C4-2B (cell line): Measurements from ENCODE around the gene TMEM214.

Experiments
- H3K27ac ChIP-seq: fragments of 450-650 bp; 2 replicates; pipeline ENCODE4 v1.5.1; 2017
- ZFX ChIP-seq: fragments of 450-650 bp; IDR thresholded peaks from 2 replicates; pipeline ENCODE4 v1.6.1; 2017
- TF ChIP-seq, protein P1 (sequence below): fragments of 450-650 bp; conservative IDR thresholded peaks from 2 replicates; pipeline ENCODE4 v1.5.1; 2017; ENCODE audit warnings: mild to moderate bottlenecking

Gene TMEM214

DNA sequence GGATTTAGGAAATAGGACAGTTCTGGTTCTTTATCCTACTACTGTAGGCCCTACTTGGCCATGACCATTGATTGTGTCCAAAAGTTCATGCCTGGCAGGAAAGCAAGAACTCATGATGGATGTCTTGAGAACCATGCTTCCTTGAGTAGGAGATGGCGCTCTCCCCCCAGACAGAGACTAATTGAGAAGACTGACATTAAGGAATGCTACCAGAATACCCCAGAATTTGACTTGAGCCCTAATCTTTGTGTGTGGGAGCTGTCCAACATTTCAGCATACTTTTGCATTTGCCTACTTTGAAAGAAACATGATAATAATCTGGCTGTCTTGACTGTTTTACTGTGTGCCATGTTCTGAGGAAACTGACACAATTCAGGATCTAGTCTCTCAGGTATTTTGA is 39.0 kb upstream of the TMEM214 start:
- H3K27ac ChIP-seq, result no peak overlapping the region
- no peak for TF ChIP-seq ZFX
- TF ChIP-seq, protein P1, sequence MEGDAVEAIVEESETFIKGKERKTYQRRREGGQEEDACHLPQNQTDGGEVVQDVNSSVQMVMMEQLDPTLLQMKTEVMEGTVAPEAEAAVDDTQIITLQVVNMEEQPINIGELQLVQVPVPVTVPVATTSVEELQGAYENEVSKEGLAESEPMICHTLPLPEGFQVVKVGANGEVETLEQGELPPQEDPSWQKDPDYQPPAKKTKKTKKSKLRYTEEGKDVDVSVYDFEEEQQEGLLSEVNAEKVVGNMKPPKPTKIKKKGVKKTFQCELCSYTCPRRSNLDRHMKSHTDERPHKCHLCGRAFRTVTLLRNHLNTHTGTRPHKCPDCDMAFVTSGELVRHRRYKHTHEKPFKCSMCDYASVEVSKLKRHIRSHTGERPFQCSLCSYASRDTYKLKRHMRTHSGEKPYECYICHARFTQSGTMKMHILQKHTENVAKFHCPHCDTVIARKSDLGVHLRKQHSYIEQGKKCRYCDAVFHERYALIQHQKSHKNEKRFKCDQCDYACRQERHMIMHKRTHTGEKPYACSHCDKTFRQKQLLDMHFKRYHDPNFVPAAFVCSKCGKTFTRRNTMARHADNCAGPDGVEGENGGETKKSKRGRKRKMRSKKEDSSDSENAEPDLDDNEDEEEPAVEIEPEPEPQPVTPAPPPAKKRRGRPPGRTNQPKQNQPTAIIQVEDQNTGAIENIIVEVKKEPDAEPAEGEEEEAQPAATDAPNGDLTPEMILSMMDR, result no peak

DNA sequence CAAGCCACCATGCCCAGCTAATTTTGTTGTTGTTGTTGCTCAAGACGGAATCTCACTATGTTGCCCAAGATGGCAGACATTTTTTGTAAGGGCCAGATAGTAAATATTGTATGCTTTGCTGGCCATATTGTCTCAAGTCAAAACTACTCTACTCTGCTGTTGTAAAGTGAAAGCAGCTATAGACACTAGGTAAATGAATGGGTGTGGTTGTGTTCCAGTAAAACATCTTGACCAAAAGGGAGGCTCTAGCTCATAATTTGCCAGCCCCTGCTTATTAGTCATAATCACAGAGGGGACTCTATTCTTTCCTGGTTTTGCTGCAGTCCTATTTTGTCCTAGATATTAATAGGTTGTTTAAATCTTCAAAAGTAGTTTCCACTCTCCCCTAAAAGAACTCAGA is 37.8 kb upstream of the TMEM214 start:
- TF ChIP-seq, protein P1, result no peak
- TF ChIP-seq ZFX, result no peak
- H3K27ac ChIP-seq, result no peak overlapping the region

DNA sequence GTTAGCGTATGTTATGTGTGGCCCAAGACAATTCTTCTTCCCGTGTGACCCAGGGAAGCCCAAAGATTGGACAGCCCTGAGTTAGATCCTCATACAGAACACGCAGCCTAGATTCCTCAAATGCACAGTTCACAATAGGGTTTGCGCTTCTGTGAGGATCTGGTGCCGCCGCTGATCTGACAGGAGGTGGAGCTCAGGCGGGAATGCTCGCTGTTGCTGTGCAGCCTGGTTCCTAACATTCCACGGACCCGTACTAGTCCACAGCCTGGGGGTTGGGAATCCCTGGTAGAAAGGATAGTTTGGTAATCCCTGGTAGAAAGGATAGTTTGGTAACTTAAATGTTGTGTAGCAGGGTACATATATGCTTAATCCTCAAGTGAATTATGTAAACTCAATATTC is 35.4 kb upstream of the TMEM214 start:
- TF ChIP-seq, protein P1, result no peak
- TF ChIP-seq ZFX, result no peak

DNA sequence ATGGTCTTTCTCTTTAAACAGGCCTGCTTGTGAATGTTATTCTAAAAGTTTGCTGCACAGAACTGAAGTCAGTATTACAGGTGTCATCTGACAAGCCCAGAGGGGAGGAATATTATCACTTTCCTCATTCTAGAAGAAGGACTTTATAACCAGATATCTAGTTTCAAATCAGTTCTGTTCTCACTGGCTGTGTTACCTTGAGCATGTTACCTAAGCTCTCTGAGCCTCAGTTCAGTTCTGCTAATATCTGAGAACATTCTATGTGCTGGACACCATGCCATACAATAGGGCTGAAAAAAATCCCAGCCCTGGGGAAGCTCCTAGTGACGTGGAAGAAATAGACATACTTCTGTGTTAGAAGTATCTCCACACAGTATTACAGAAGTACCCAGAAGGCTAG is 34.4 kb upstream of the TMEM214 start:
- TF ChIP-seq ZFX, result no peak
- TF ChIP-seq, protein P1, result no peak
- H3K27ac ChIP-seq, result no peak overlapping the region

More for the DNA sequence above, 35.4 kb upstream of the TMEM214 start:
- H3K27ac ChIP-seq, result no peak overlapping the region

DNA sequence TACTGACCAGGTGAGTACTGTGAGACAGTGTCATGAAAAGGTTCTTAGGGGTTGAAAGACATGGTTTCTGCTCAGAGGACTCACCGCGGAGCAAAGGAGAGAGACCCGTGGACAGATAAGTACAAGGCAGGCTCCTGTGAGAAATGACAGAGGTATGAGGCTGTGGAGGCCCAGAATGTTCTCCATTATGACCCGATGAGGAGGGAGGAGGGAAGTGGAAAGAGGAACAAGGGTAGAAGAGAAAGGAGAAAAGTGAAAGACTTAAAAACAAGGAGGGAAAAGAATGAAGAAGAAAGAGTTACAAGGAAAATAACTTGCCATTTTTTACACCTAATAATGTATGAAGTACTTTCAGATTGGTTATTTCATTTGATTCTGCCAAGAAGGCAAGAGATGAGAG is 32.5 kb upstream of the TMEM214 start:
- H3K27ac ChIP-seq, result no peak overlapping the region
- no peak for TF ChIP-seq ZFX
- TF ChIP-seq, protein P1, result no peak

DNA sequence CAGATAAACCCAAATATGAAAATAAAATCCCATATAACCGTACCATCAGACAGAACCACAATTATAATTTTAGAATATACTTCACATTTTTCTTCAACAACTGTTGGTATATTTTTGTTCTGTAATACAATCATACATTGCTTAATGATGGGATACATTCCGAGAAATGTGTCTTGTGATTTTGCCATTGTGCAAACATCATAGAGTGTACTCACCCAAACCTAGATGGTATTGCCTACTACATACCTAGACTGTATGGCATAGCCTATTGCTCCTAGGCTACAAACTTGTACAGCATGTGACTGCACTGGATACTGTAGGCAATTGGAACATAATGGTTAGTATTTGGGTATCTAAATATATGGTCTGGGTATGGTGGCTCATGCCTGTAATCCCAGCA is 31.8 kb upstream of the TMEM214 start:
- TF ChIP-seq ZFX, result no peak
- TF ChIP-seq, protein P1, result no peak
- H3K27ac ChIP-seq, result no peak overlapping the region

DNA sequence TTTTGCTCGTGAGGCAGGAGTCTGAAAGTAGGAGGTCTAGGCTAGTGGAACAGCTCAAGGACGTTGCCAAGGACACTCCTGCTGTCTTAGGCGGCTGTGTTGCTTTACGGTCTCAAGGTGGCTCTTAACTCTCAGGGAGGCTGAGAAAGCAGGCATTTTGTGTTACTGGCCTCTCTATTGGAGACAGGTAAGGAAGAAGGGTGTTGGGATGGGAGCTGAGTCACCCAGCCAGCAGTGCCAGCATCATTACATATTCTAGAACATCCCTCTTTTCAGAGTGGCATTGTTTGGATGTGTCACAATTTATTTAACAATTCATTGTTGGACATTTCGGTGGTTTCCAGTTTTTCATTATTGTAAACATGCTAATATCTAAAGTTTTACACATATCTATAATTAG is 30.8 kb upstream of the TMEM214 start:
- H3K27ac ChIP-seq, result no peak overlapping the region
- TF ChIP-seq, protein P1, result no peak
- TF ChIP-seq ZFX, result no peak
